BE2C (cell line): ENCODE measurements around the gene PAQR6.
A peak's percentile ranks its signal among the peaks of the same experiment; 100 is the strongest.

Experiments
- DNase-seq: peaks from one replicate; pipeline ENCODE4 v3.0.0-alpha.2; 2020
- H3K27me3 ChIP-seq: fragments of 250-450 bp; sonication (Bioruptor Pico); 2 replicates; pipeline ENCODE4 v1.5.1; 2020; ENCODE audit warnings: mild to moderate bottlenecking
- H3K36me3 ChIP-seq: fragments of 250-450 bp; sonication (Bioruptor Pico); 2 replicates; pipeline ENCODE4 v1.5.1; 2020; ENCODE audit warnings: mild to moderate bottlenecking
- H3K4me1 ChIP-seq: fragments of 250-450 bp; sonication (Bioruptor Pico); 2 replicates; pipeline ENCODE4 v1.5.1; 2020
- H3K4me3 ChIP-seq: 2 replicates; pipeline ENCODE4 v1.5.1; 2011; ENCODE audit warnings: low read depth, low read length
- H3K9me3 ChIP-seq: fragments of 250-450 bp; sonication (Bioruptor Pico); 2 replicates; pipeline ENCODE4 v1.5.1; 2020
- CTCF ChIP-seq: IDR thresholded peaks from 2 replicates; pipeline ENCODE4 v1.5.1; 2012; ENCODE audit warnings: mild to moderate bottlenecking, low read depth, low read length

Gene PAQR6

DNA sequence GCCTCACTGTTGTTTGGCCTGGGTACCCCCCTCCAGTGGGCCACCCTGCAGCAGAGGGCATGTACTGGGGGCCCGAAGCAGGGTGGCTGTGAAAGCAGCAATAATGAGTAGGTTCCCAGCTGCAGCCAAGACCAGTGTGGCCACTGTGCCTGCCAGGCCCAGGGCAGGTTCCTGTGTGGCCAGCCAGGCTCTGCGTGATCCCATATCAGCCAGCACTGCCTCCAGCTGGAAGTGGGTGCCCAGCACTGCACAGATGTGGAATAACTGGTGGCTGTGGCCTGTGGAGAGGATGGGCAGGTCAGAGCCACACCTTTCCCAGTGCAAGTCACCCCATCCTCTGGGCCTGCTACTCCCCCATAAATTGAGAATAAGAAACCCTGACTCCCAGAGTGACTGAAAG, 3.7 kb downstream of the PAQR6 start:
- no peaks in the 10 kb centered on the region for H3K27me3 ChIP-seq
- H3K4me3 ChIP-seq: no peak overlapping the region
- TF ChIP-seq CTCF: 0 out of 2 replicates have a peak, but pooled peaks have one; percentile 2
- peaks cover 27% of the 10 kb centered on the region for H3K4me1 ChIP-seq
- H3K36me3 ChIP-seq: peaks cover 20% of the 10 kb centered on the region
- no peaks in the 10 kb centered on the region for H3K9me3 ChIP-seq
- DNase-seq: peak; percentile 47

- peaks cover 14% of the 10 kb centered on the region for H3K36me3 ChIP-seq
- no peaks in the 10 kb centered on the region for H3K9me3 ChIP-seq
- no peaks in the 10 kb centered on the region for H3K27me3 ChIP-seq
- no peak overlapping the region for H3K4me3 ChIP-seq
- no peak for TF ChIP-seq CTCF
- DNase-seq: no peak
- H3K4me1 ChIP-seq: peaks cover 17% of the 10 kb centered on the region
These were observed 5.1 kb downstream of the PAQR6 start for GRCh38 chr1:156242738-156243137.

- TF ChIP-seq CTCF: no peak
- DNase-seq: no peak
- Histone ChIP-seq H3K4me1 (peaks cover 11% of the 10 kb centered on the region), H3K4me3 (no peak within 1 kb of the TSS), H3K36me3 (peaks cover 13% of the 10 kb centered on the region), H3K27me3 (no peaks in the 10 kb centered on the region), H3K9me3 (no peaks in the 10 kb centered on the region)
These were observed 5.9 kb downstream of the PAQR6 start, which contains the start of gene BGLAP for GRCh38 chr1:156241926-156242325. Gene BGLAP (plus strand): TSS chr1:156242184. CDS start chr1:156242232, 48 bp downstream.

DNA sequence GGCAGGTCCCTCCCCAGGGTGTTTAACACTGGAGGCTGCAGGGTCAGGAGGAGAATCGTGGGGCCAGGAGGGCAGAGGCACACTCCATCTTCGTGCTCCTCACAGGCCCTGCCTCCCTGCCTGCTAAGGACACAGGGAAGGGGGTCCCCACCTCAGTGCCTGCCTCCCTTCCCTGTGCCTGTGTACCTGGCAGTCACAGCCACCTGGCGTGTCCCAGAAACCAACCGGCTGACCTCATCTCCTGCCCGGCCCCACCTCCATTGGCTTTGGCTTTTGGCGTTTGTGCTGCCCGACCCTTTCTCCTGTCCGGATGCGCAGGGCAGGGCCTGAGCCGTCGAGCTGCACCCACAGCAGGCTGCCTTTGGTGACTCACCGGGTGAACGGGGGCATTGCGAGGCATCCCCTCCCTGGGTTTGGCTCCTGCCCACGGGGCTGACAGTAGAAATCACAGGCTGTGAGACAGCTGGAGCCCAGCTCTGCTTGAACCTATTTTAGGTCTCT, 6.5 kb downstream of the PAQR6 start:
- Histone ChIP-seq H3K4me1 (peaks cover 6% of the 10 kb centered on the region), H3K36me3 (peaks cover 19% of the 10 kb centered on the region), H3K9me3 (no peaks in the 10 kb centered on the region), H3K4me3 (no peak overlapping the region), H3K27me3 (no peaks in the 10 kb centered on the region)
- no peak for TF ChIP-seq CTCF
- peak; percentile 44 for DNase-seq

- DNase-seq: no peak
- Histone ChIP-seq H3K9me3 (no peaks in the 10 kb centered on the region), H3K4me1 (peaks cover 4% of the 10 kb centered on the region; the same call in 1 of the 2 replicates), H3K36me3 (peaks cover 31% of the 10 kb centered on the region), H3K4me3 (no peak overlapping the region), H3K27me3 (no peaks in the 10 kb centered on the region)
- TF ChIP-seq CTCF: no peak
These were observed 9.6 kb downstream of the PAQR6 start for GRCh38 chr1:156238248-156238647.

DNA sequence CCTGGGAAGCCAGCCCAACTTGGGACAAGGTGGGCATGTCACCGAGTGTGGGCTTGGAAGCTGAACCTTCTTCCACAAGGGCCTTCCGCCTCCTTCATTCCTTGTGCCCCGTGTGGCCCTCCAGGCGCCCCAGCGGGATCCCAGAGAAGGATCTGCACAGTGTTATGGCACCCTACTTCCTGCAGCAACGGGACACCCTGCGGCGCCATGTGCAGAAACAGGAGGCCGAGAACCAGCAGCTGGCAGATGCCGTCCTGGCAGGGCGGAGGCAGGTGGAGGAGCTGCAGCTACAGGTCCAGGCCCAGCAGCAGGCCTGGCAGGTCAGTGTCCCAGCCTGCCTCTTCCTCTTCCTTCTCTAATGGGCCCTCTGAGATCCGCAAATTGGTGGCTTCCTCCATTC, 11.7 kb downstream of the PAQR6 start:
- H3K27me3 ChIP-seq: no peaks in the 10 kb centered on the region
- H3K4me3 ChIP-seq: no peak overlapping the region
- peaks cover 31% of the 10 kb centered on the region for H3K36me3 ChIP-seq
- no peak for TF ChIP-seq CTCF
- H3K9me3 ChIP-seq: no peaks in the 10 kb centered on the region
- peaks cover 3% of the 10 kb centered on the region; the same call in 1 of the 2 replicates for H3K4me1 ChIP-seq
- no peak for DNase-seq
